NCI-H345 treated with DMSO at 0.1 percent for 48 hours (cell line): ENCODE results near the gene CNTNAP1.
"Not testable (repeated sequence)": the region's sequence is repeated elsewhere in the genome, so short reads cannot be mapped to it uniquely, and the experiment has no call there.

Experiments used
- DNase-seq: peaks from one replicate; lab custom pipeline; 2025; ENCODE audit not compliant: unreplicated experiment; lab: John Stamatoyannopoulos, UW

CNTNAP1 gene

GRCh38 chr17:42681976-42682721, at the start of gene CNTNAP1:
CNTNAP1 (plus strand) TSS chr17:42682531; CDS start chr17:42682830, 299 bp downstream.
- DNase-seq = no peak

GRCh38 chr17:42632949-42633444, 49.3 kb upstream of the CNTNAP1 start:
- DNase-seq = no peak

GRCh38 chr17:42639525-42640113, 42.7 kb upstream of the CNTNAP1 start:
- DNase-seq = no peak

GRCh38 chr17:42640121-42640520, 42.2 kb upstream of the CNTNAP1 start:
- DNase-seq = no peak

- DNase-seq = no peak
Observed at GRCh38 chr17:42642336-42642735, 40.0 kb upstream of the CNTNAP1 start.

GRCh38 chr17:42647778-42648177, 34.6 kb upstream of the CNTNAP1 start:
- DNase-seq = no peak

- DNase-seq = no peak
Observed at GRCh38 chr17:42651392-42651791, 30.9 kb upstream of the CNTNAP1 start.

- DNase-seq = no peak
Observed at GRCh38 chr17:42653179-42654124, 28.9 kb upstream of the CNTNAP1 start.

GRCh38 chr17:42655528-42655927, 26.8 kb upstream of the CNTNAP1 start:
- no peak for DNase-seq

- DNase-seq = no peak
Observed at GRCh38 chr17:42657824-42658588, 24.3 kb upstream of the CNTNAP1 start.

GRCh38 chr17:42659079-42659931, 23.0 kb upstream of the CNTNAP1 start, which contains the start of gene TUBG2:
TUBG2 (plus strand) TSS chr17:42659284; CDS start chr17:42659504, 220 bp downstream.
- peak; percentile 90 for DNase-seq

GRCh38 chr17:42659932-42660274, 22.4 kb upstream of the CNTNAP1 start:
- DNase-seq = not testable (repeated sequence)

GRCh38 chr17:42660692-42661345, 21.5 kb upstream of the CNTNAP1 start:
- no peak for DNase-seq

- no peak for DNase-seq
Observed at GRCh38 chr17:42665581-42666001, 16.7 kb upstream of the CNTNAP1 start.

GRCh38 chr17:42666126-42666525, 16.2 kb upstream of the CNTNAP1 start:
- not testable (repeated sequence) for DNase-seq

GRCh38 chr17:42667088-42667951, 15.0 kb upstream of the CNTNAP1 start:
- no peak for DNase-seq

- DNase-seq = no peak
Observed at GRCh38 chr17:42669705-42669976, 12.7 kb upstream of the CNTNAP1 start.

GRCh38 chr17:42669977-42670788, 12.1 kb upstream of the CNTNAP1 start:
- DNase-seq = no peak
